ENCODE measurements around the gene AS3MT.

DNA sequence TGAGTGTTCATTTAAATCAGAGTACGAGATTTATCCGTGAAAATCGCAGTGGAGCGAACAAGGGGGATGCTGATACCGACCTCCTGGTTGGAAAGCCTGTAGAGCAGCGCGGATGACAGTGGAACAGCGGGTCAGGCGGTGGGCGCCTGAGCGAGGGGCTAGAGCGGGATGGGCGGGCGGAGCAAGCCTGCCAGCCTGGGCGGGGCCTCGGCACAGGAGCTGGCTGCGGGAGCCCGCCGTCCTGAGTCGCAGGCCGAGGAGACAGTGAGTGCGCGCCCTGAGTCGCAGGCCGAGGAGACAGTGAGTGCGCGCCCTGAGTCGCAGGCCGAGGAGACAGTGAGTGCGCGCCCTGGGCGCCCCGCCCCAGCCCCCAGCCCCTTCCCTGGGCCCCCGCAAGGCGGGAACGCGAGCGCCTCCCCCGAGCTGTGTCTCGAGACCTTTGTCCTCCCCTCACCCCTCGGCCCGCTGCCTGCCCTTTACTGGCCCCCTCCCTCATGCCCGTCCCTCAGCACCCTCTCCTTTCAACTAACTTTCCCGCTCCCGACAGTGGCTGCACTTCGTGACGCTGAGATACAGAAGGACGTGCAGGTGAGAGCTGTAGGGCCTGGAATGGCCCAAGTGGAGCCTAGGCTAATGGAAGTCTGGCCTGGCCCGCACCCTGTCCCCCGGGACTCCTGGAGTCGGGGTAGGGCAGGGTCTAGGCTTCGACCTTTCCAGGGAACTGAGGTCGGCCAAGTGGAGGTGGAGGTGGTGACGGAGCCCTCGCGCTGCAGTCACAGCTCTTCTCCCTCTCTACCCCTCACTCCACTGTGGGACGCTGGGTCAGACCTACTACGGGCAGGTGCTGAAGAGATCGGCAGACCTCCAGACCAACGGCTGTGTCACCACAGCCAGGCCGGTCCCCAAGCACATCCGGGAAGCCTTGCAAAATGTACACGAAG is at the start of gene AS3MT:
- no peak for TF ChIP-seq BHLHE40 (IDR thresholded peaks at IDR 0.05; ENCODE audit: borderline replicate concordance in 1 of 2, low read depth in 2 of 2, low read length in 1 of 2)
- TF ChIP-seq YY1 (IDR thresholded peaks at IDR 0.05; ENCODE audit: low read depth, low read length): no peak
- TF ChIP-seq, protein P1, sequence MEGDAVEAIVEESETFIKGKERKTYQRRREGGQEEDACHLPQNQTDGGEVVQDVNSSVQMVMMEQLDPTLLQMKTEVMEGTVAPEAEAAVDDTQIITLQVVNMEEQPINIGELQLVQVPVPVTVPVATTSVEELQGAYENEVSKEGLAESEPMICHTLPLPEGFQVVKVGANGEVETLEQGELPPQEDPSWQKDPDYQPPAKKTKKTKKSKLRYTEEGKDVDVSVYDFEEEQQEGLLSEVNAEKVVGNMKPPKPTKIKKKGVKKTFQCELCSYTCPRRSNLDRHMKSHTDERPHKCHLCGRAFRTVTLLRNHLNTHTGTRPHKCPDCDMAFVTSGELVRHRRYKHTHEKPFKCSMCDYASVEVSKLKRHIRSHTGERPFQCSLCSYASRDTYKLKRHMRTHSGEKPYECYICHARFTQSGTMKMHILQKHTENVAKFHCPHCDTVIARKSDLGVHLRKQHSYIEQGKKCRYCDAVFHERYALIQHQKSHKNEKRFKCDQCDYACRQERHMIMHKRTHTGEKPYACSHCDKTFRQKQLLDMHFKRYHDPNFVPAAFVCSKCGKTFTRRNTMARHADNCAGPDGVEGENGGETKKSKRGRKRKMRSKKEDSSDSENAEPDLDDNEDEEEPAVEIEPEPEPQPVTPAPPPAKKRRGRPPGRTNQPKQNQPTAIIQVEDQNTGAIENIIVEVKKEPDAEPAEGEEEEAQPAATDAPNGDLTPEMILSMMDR (IDR thresholded peaks at IDR 0.05 in 2 of 3, conservative IDR thresholded peaks at IDR 0.05 in 1 of 3; ENCODE audit: control insufficient read depth in 2 of 3, extremely low read depth in 1 of 3, insufficient read depth in 1 of 3, low read depth in 3 of 3, low read length in 3 of 3): no peak
- no peak for TF ChIP-seq BACH1 (IDR thresholded peaks at IDR 0.05; ENCODE audit: borderline replicate concordance)
- TF ChIP-seq POLR2A (IDR thresholded peaks at IDR 0.05; ENCODE audit: low read depth, low read length): peak; percentile 39; the same call in 1 of the 2 replicates
- TF ChIP-seq POLR2AphosphoS5 (IDR thresholded peaks at IDR 0.05; ENCODE audit: low read length): no peak
- no peak for TF ChIP-seq EZH2 (IDR thresholded peaks at IDR 0.05; ENCODE audit: borderline replicate concordance, control insufficient read depth, low read depth, low read length)
- TF ChIP-seq RFX5 (IDR thresholded peaks at IDR 0.05; ENCODE audit: low read depth, low read length): no peak
- TF ChIP-seq RBBP5 (conservative IDR thresholded peaks at IDR 0.05): no peak
- TF ChIP-seq EP300 (IDR thresholded peaks at IDR 0.05; ENCODE audit: borderline replicate concordance in 1 of 2, control insufficient read depth in 1 of 2, low read depth in 2 of 2, low read length in 2 of 2): no peak
- TF ChIP-seq, protein P2, sequence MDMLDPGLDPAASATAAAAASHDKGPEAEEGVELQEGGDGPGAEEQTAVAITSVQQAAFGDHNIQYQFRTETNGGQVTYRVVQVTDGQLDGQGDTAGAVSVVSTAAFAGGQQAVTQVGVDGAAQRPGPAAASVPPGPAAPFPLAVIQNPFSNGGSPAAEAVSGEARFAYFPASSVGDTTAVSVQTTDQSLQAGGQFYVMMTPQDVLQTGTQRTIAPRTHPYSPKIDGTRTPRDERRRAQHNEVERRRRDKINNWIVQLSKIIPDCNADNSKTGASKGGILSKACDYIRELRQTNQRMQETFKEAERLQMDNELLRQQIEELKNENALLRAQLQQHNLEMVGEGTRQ (IDR thresholded peaks at IDR 0.05; ENCODE audit: borderline replicate concordance, low read depth, low read length): no peak
- no peak for TF ChIP-seq NFYA (IDR thresholded peaks at IDR 0.05; ENCODE audit: borderline replicate concordance, low read depth, low read length)
- no peak for TF ChIP-seq HCFC1 (IDR thresholded peaks at IDR 0.05; ENCODE audit: low read length)
